K562 (cell line): ENCODE measurements around the gene PLCB3. TPM values are rescaled to one million over a fixed set of nuclear protein-coding genes. Genes with fewer than 3 reads are reported as not detected.

ENCODE experiments used
- ARID2 ChIP-seq: fragments of 450-650 bp; IDR thresholded peaks from 2 replicates; pipeline ENCODE4 v1.6.1; 2017; ENCODE audit warnings: antibody characterized with exemption, mild to moderate bottlenecking
- CREB3L1 ChIP-seq: fragments of 450-650 bp; IDR thresholded peaks from 2 replicates; pipeline ENCODE4 v1.6.1; 2014; ENCODE audit warnings: low read depth, mild to moderate bottlenecking, moderate library complexity, borderline replicate concordance
- DLX4 ChIP-seq: fragments of 250-450 bp; sonication (Bioruptor Pico); IDR thresholded peaks from 2 replicates; pipeline ENCODE4 v1.6.1; 2021; ENCODE audit warnings: mild to moderate bottlenecking
- EWSR1 ChIP-seq: fragments of 450-650 bp; IDR thresholded peaks from 2 replicates; pipeline ENCODE4 v1.6.1; 2018; ENCODE audit warnings: borderline replicate concordance, mild to moderate bottlenecking, low read depth, moderate library complexity; ENCODE audit not compliant: partially characterized antibody
- GTF2E2 ChIP-seq: fragments of 200-800 bp; sonication (Bioruptor generic); IDR thresholded peaks from 2 replicates; pipeline ENCODE4 v1.6.1; 2016; ENCODE audit warnings: missing genetic modification characterization, missing compliant biosample characterization
- KAT8 ChIP-seq: fragments of 450-650 bp; IDR thresholded peaks from 2 replicates; pipeline ENCODE4 v1.6.1; 2016; ENCODE audit warnings: low read depth, mild to moderate bottlenecking
- KDM5B ChIP-seq: fragments of 200-600 bp; sonication (generic); IDR thresholded peaks from 2 replicates; pipeline ENCODE4 v1.6.1; 2012; ENCODE audit warnings: low read depth, mild to moderate bottlenecking, moderate library complexity, low read length, control low read depth, inconsistent platforms; ENCODE audit not compliant: insufficient replicate concordance
- MAX ChIP-seq: sonication (generic); formaldehyde crosslinking; IDR thresholded peaks from 2 replicates; pipeline ENCODE4 v1.9.0; 2022; ENCODE audit warnings: mild to moderate bottlenecking, missing genetic modification reagents
- MAZ ChIP-seq, 2 experiments: fragments of 450-650 bp in 1 of 2; sonication (generic) in 1 of 2; formaldehyde crosslinking; IDR thresholded peaks in 1 of 2; conservative IDR thresholded peaks in 1 of 2; 2 replicates each; pipeline versions ENCODE4 v1.4.0 to v1.5.0; 2020; ENCODE audit warnings: mild to moderate bottlenecking in 1 of 2, missing genetic modification reagents in 1 of 2
- NFIX ChIP-seq: fragments of 250-450 bp; sonication (Bioruptor Pico); IDR thresholded peaks from 2 replicates; pipeline ENCODE4 v1.4.0; 2020; ENCODE audit warnings: low read depth, mild to moderate bottlenecking, moderate library complexity
- REST ChIP-seq, 2 experiments: fragments of 450-650 bp; formaldehyde crosslinking in 1 of 2; IDR thresholded peaks; 2 replicates each; pipeline versions ENCODE4 v1.4.0 to v1.6.1; 2014 to 2020; ENCODE audit warnings: mild to moderate bottlenecking in 2 of 2, borderline replicate concordance in 1 of 2, low read depth in 1 of 2
- U2AF2 ChIP-seq: fragments of 200-400 bp; formaldehyde crosslinking; optimal IDR thresholded peaks from 2 replicates; pipeline ENCODE3; 2017; ENCODE audit warnings: low read depth, mild to moderate bottlenecking, low read length
- ZBED1 ChIP-seq: IDR thresholded peaks from 2 replicates; pipeline ENCODE4 v1.6.1; 2014
- ZNF217 ChIP-seq: sonication (generic); formaldehyde crosslinking; IDR thresholded peaks from 2 replicates; pipeline ENCODE4 v1.8.0; 2022; ENCODE audit warnings: mild to moderate bottlenecking, missing genetic modification reagents
- ZNF311 ChIP-seq: fragments of 250-450 bp; sonication (Bioruptor Pico); IDR thresholded peaks from 2 replicates; pipeline ENCODE4 v1.4.0; 2020; ENCODE audit warnings: mild to moderate bottlenecking, moderate library complexity
- polyA plus RNA-seq, 8 experiments: library from polyadenylated mRNA; depleted of rRNA in 4 of 8; stranded (reverse) in 5 of 8; unstranded in 3 of 8; fragments of >200 nt; fragmentation: Nextera tagmentation in 2 of 8; fragmentation: Illumina TruSeq in 1 of 8; extraction: Ambion mirVana in 2 of 8; extraction: Trizol in 1 of 8; gene quantifications; 2 replicates each; pipeline versions ENCODE4 v1.2.1 to v1.2.3, GENCODE V29; 2011 to 2014; ENCODE audit warnings: inconsistent platforms in 1 of 8, missing spikeins in 1 of 8
- total RNA-seq, 7 experiments: library from RNA; depleted of rRNA in 6 of 7; stranded (reverse); fragments of >200 nt in 6 of 7; fragmentation: Illumina TruSeq in 2 of 7; extraction: Trizol in 2 of 7; gene quantifications; 2 replicates each; pipeline versions ENCODE4 v1.2.1 to v1.2.3, GENCODE V29; 2011 to 2021; ENCODE audit warnings: low replicate concordance in 1 of 7
- TF ChIP-seq, protein P1 (sequence below): fragments of 450-650 bp; conservative IDR thresholded peaks from 2 replicates; pipeline ENCODE4 v1.6.1; 2016; ENCODE audit warnings: missing genetic modification characterization, low read depth, mild to moderate bottlenecking, missing compliant biosample characterization, moderate library complexity

The PLCB3 gene
- total and polyA plus RNA-seq, 9 of the 15 experiments (the other 6 are each of a cell fraction or from before 2014, with no cell fraction given), result 0.31 to 44.8 (median 14.6) TPM

DNA sequence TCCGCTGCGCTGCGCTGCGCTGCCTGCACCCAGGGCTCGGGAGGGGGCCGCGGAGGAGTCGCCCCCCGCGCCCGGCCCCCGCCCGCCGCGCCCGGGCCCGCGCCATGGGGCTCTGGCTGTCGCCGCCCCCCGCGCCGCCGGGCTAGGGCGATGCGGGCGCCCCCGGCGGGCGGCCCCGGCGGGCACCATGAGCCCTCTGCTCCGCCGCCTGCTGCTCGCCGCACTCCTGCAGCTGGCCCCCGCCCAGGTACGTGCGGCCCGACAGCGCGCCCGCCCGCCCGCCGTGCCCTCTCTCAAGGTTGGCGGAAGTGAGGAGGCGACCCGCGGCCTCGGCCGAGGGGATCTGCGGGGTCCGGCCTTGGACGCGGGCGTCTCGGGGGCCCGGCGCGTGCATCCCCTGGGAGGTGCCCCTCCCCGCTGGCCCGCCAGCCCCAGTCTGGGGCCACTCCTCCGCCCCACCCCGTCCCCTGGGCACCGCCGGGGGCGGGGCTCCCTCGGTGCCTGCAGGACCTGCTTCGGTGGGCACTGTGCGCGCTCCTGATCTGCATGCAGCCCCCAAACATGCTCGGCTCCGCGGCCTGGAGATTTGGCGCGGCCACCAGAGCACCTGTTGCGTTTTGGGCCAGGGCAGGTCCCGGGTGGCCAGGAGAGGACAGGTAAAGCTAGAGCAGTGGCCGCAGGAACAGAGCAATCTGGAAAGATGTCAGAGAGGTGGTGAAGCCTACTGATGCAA is 16.5 kb upstream of the PLCB3 start (continued):
- TF ChIP-seq ZNF217 (CRISPR knock-in tag) (no peak), MAX (no peak), MAZ (CRISPR knock-in tag; conservative IDR thresholded peaks at IDR 0.05 in 1 of 2, IDR thresholded peaks at IDR 0.05 in 1 of 2) (peak; percentile 70 to 90), EWSR1 (no peak), DLX4 (CRISPR knock-in tag) (no peak), GTF2E2 (no peak), ARID2 (no peak), KAT8 (no peak), KDM5B (peak; percentile 27), ZNF311 (CRISPR knock-in tag) (no peak), REST (IDR thresholded peaks at IDR 0.05; ENCODE audit: borderline replicate concordance) (no peak), REST (CRISPR knock-in tag; IDR thresholded peaks at IDR 0.05; ENCODE audit: low read depth) (no peak), U2AF2 (no peak), ZBED1 (no peak), CREB3L1 (no peak), NFIX (CRISPR knock-in tag) (no peak)
- TF ChIP-seq, protein P1, sequence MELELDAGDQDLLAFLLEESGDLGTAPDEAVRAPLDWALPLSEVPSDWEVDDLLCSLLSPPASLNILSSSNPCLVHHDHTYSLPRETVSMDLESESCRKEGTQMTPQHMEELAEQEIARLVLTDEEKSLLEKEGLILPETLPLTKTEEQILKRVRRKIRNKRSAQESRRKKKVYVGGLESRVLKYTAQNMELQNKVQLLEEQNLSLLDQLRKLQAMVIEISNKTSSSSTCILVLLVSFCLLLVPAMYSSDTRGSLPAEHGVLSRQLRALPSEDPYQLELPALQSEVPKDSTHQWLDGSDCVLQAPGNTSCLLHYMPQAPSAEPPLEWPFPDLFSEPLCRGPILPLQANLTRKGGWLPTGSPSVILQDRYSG (tag), result no peak
